ENCODE results near the gene ATP1A2. TPM values are rescaled to one million over a fixed set of nuclear protein-coding genes. Genes with fewer than 3 reads are reported as not detected.

Gene ATP1A2
- total RNA-seq, 1 experiment from 2014 or later, result 0.15 TPM

GRCh38 chr1:160127381-160127780, 11.8 kb downstream of the ATP1A2 start:
- no peaks in the 10 kb centered on the region for H3K27me3 ChIP-seq (ENCODE audit: control insufficient read depth, insufficient read depth, low read length)
- no peak overlapping the region for H3K4me3 ChIP-seq (ENCODE audit: low read depth in 2 of 2, low read length in 2 of 2)
- BruUV-seq (replicated peaks), result no TSS peak
- no peaks in the 10 kb centered on the region for H3K36me3 ChIP-seq (ENCODE audit: control insufficient read depth, insufficient read depth, low read length)
- no peaks in the 10 kb centered on the region for H3K9me3 ChIP-seq (ENCODE audit: control insufficient read depth, insufficient read depth, low read depth, low read length)
- ChIA-PET CTCF (no interaction called here), POLR2A (no interaction called here)
- no peaks in the 10 kb centered on the region for H3K4me1 ChIP-seq (ENCODE audit: control insufficient read depth, insufficient read depth, low read length)
- no peak for ATAC-seq
- no peak overlapping the region for H3K27ac ChIP-seq (ENCODE audit: low read length)
- intact Hi-C loops (cut with micrococcal nuclease; ENCODE audit: unreplicated experiment), result no loop called here
- TF ChIP-seq CTCF (IDR thresholded peaks at IDR 0.05), result no peak
- DNase-seq (ENCODE audit: low read depth, low spot score), result no peak
- in situ Hi-C loops (cut with HindIII; ENCODE audit: low pct_unique_long_range_greater_than_20kb, low sequenced_read_pairs), result no loop called here

GRCh38 chr1:160127865-160128523, 12.4 kb downstream of the ATP1A2 start:
- ATAC-seq (no peak), DNase-seq (ENCODE audit: low read depth, low spot score) (no peak)
- no peaks in the 10 kb centered on the region for H3K9me3 ChIP-seq (ENCODE audit: control insufficient read depth, insufficient read depth, low read depth, low read length)
- H3K4me3 ChIP-seq (ENCODE audit: low read depth in 2 of 2, low read length in 2 of 2), result no peak overlapping the region
- no peaks in the 10 kb centered on the region for H3K27me3 ChIP-seq (ENCODE audit: control insufficient read depth, insufficient read depth, low read length)
- ChIA-PET CTCF (no interaction called here), POLR2A (no interaction called here)
- intact Hi-C loops (cut with micrococcal nuclease; ENCODE audit: unreplicated experiment), result no loop called here
- in situ Hi-C loops (cut with HindIII; ENCODE audit: low pct_unique_long_range_greater_than_20kb, low sequenced_read_pairs), result no loop called here
- H3K4me1 ChIP-seq (ENCODE audit: control insufficient read depth, insufficient read depth, low read length), result no peaks in the 10 kb centered on the region
- H3K36me3 ChIP-seq (ENCODE audit: control insufficient read depth, insufficient read depth, low read length), result no peaks in the 10 kb centered on the region
- BruUV-seq (replicated peaks), result no TSS peak
- no peak for TF ChIP-seq TCF7L2 (IDR thresholded peaks at IDR 0.05; ENCODE audit: low read depth, low read length)
- no peak for TF ChIP-seq SIN3A (IDR thresholded peaks at IDR 0.05; ENCODE audit: borderline replicate concordance, insufficient read depth, low read depth, low read length)
- TF ChIP-seq CTCF (IDR thresholded peaks at IDR 0.05), result no peak
- no peak for TF ChIP-seq REST (IDR thresholded peaks at IDR 0.05; ENCODE audit: insufficient read depth in 1 of 2, low read depth in 2 of 2, low read length in 1 of 2)
- TF ChIP-seq POLR2AphosphoS5 (IDR thresholded peaks at IDR 0.05; ENCODE audit: low read depth, low read length), result no peak
- H3K27ac ChIP-seq (ENCODE audit: low read length), result no peak overlapping the region

Data from Panc1 (cell line).